CD4-positive, alpha-beta memory T cell (primary cell): Measurements from ENCODE around the gene TPP2. TPM values are rescaled to one million over a fixed set of nuclear protein-coding genes. Genes with fewer than 3 reads are reported as not detected.

ENCODE experiments used
- CTCF ChIA-PET: fragments of 350-600 bp; sonication (Branson Sonifier 250); formaldehyde crosslinking; loops from one replicate; lab custom pipeline; 2021; ENCODE audit warnings: inconsistent platforms; ENCODE audit not compliant: partially characterized antibody; lab: Charles Lee
- POLR2A ChIA-PET: fragments of 350-600 bp; sonication (Branson Sonifier 250); formaldehyde crosslinking; loops from one replicate; lab custom pipeline; 2021; ENCODE audit not compliant: partially characterized antibody; lab: Charles Lee
- DNase-seq, 5 donors: peaks; one replicate each; pipeline versions ENCODE4 v3.0.0 to v3.0.0-alpha.2; 2020 to 2022; ENCODE audit warnings: mixed read lengths in 1 of 5
- H3K27ac ChIP-seq: one replicate; pipeline ENCODE4 v1.7.0; 2013; ENCODE audit warnings: low read depth, low read length
- H3K27me3 ChIP-seq: 2 replicates; pipeline ENCODE4 v1.7.0; 2013; ENCODE audit warnings: mild to moderate bottlenecking, low read length, moderate library complexity; ENCODE audit not compliant: insufficient read depth
- H3K36me3 ChIP-seq: 2 replicates; pipeline ENCODE4 v1.7.0; 2013; ENCODE audit warnings: mild to moderate bottlenecking, low read length, moderate library complexity; ENCODE audit not compliant: insufficient read depth
- H3K4me1 ChIP-seq: 2 replicates; pipeline ENCODE4 v1.7.0; 2013; ENCODE audit warnings: mild to moderate bottlenecking, low read length, moderate library complexity; ENCODE audit not compliant: insufficient read depth
- H3K4me3 ChIP-seq, 2 donors: one replicate each; pipeline ENCODE4 v1.7.0; 2013; ENCODE audit warnings: low read length in 2 of 2, mild to moderate bottlenecking in 1 of 2
- H3K9me3 ChIP-seq, 2 donors: one replicate each; pipeline ENCODE4 v1.7.0; 2013; ENCODE audit warnings: low read length in 2 of 2, control low read depth in 1 of 2; ENCODE audit not compliant: control insufficient read depth in 1 of 2
- H3K27ac Mint-ChIP-seq, 7 donors: one replicate each; pipeline ENCODE4 v1.8.0; 2020 to 2021; ENCODE audit warnings: mixed read lengths in 7 of 7, mild to moderate bottlenecking in 6 of 7, inconsistent platforms in 3 of 7, moderate library complexity in 3 of 7
- H3K27me3 Mint-ChIP-seq, 2 donors: one replicate each; pipeline ENCODE4 v1.8.0; 2020 to 2021; ENCODE audit warnings: mixed read lengths in 2 of 2
- H3K36me3 Mint-ChIP-seq, 2 donors: one replicate each; pipeline ENCODE4 v1.8.0; 2020 to 2021; ENCODE audit warnings: mixed read lengths in 2 of 2, inconsistent platforms in 1 of 2, mild to moderate bottlenecking in 1 of 2
- H3K4me1 Mint-ChIP-seq, 4 donors: one replicate each; pipeline ENCODE4 v1.8.0; 2020 to 2021; ENCODE audit warnings: mixed read lengths in 4 of 4, mild to moderate bottlenecking in 1 of 4
- H3K4me3 Mint-ChIP-seq, 8 donors: one replicate each; pipeline ENCODE4 v1.8.0; 2020 to 2021; ENCODE audit warnings: mixed read lengths in 8 of 8, mild to moderate bottlenecking in 7 of 8, moderate library complexity in 6 of 8, inconsistent platforms in 3 of 8
- H3K9me3 Mint-ChIP-seq, 8 donors: one replicate each; pipeline ENCODE4 v1.8.0; 2020 to 2021; ENCODE audit warnings: mixed read lengths in 8 of 8, mild to moderate bottlenecking in 5 of 8, inconsistent platforms in 3 of 8, moderate library complexity in 1 of 8
- intact Hi-C: fragments of 100-400 bp; cut with micrococcal nuclease; formaldehyde crosslinking; loops from one replicate; pipeline ENCODE4 v1.15.1; 2023
- polyA plus RNA-seq, 2 donors: library from polyadenylated mRNA; unstranded; fragments of 300-500 nt; fragmentation: Illumina TruSeq; gene quantifications; one replicate each; pipeline ENCODE4 v1.2.3, GENCODE V29; 2021
- total RNA-seq, 2 experiments: library from RNA; stranded (reverse); gene quantifications; one replicate each; pipeline ENCODE4 v1.2.3, GENCODE V29; 2021

TPP2 gene
- total and polyA plus RNA-seq, 4 experiments from 2014 or later, result 42.8 to 117 (median 87.2) TPM

- Mint-ChIP-seq H3K36me3 (peaks cover 51 to 78% of the 10 kb centered on the region in 2 donors), H3K4me3 (no peak overlapping the region), H3K27me3 (no peaks in the 10 kb centered on the region), H3K9me3 (no peaks in the 10 kb centered on the region), H3K27ac (peak overlapping the region in 1 of 7 donors; percentile 80), H3K4me1 (peaks cover 0 to 14% (median 5%) of the 10 kb centered on the region in 4 donors)
- H3K9me3 ChIP-seq, result no peaks in the 10 kb centered on the region
- CTCF ChIA-PET, result interaction anchor here (0.7 to 0.8 kb wide), 2 partner anchors 16 to 20 kb away, joined by 3 read pairs; no protein-coding TSS in a partner anchor
- DNase-seq, result no peak
- H3K4me1 ChIP-seq, result no peaks in the 10 kb centered on the region
- peaks cover 48% of the 10 kb centered on the region for H3K36me3 ChIP-seq
- intact Hi-C loops, result no loop called here
- POLR2A ChIA-PET, result interaction anchor here (0.8 kb wide), 1 partner anchor 29 kb away, joined by 3 read pairs; no protein-coding TSS in a partner anchor
- H3K27ac ChIP-seq, result no peak overlapping the region
- no peak overlapping the region for H3K4me3 ChIP-seq
- no peaks in the 10 kb centered on the region for H3K27me3 ChIP-seq
Observed at GRCh38 chr13:102620516-102620915, 23.7 kb downstream of the TPP2 start.

- H3K9me3 Mint-ChIP-seq, result peaks cover 0 to 2% (median 0%) of the 10 kb centered on the region in 8 donors
- intact Hi-C loops, result loop anchor here (5.0 kb wide), 1 partner anchor 35 kb away; no protein-coding TSS in a partner anchor
- H3K27me3 ChIP-seq, result no peaks in the 10 kb centered on the region
- H3K4me1 Mint-ChIP-seq, result peaks cover 0 to 6% (median under 1%) of the 10 kb centered on the region in 4 donors
- H3K4me1 ChIP-seq, result no peaks in the 10 kb centered on the region
- H3K27ac ChIP-seq, result no peak overlapping the region
- H3K36me3 Mint-ChIP-seq, result peaks cover 40 to 78% of the 10 kb centered on the region in 2 donors
- H3K27ac Mint-ChIP-seq, result no peak overlapping the region
- no peak for DNase-seq
- no peak overlapping the region for H3K4me3 ChIP-seq
- H3K36me3 ChIP-seq, result peaks cover 52% of the 10 kb centered on the region
- no peaks in the 10 kb centered on the region for H3K27me3 Mint-ChIP-seq
- ChIA-PET POLR2A (interaction anchor here (1.0 kb wide), 1 partner anchor 23 kb away, joined by 3 read pairs; no protein-coding TSS in a partner anchor), CTCF (interaction anchor here (0.6 to 1.0 kb wide), 6 partner anchors 10 to 243 kb away, joined by 3 to 5 read pairs (median 3); no protein-coding TSS in a partner anchor)
- H3K4me3 Mint-ChIP-seq, result no peak overlapping the region
- H3K9me3 ChIP-seq, result no peaks in the 10 kb centered on the region
Observed at GRCh38 chr13:102626928-102627327, 30.1 kb downstream of the TPP2 start.

GRCh38 chr13:102628559-102628958 is 31.8 kb downstream of the TPP2 start:
- Mint-ChIP-seq H3K9me3 (peaks cover 0 to 2% (median 0%) of the 10 kb centered on the region in 8 donors), H3K4me3 (no peak overlapping the region), H3K27me3 (no peaks in the 10 kb centered on the region), H3K27ac (peak overlapping the region in 3 of 7 donors; percentile 14 to 59 (median 55)), H3K36me3 (peaks cover 37 to 77% of the 10 kb centered on the region in 2 donors), H3K4me1 (peaks cover 0 to 6% (median under 1%) of the 10 kb centered on the region in 4 donors)
- Histone ChIP-seq H3K9me3 (no peaks in the 10 kb centered on the region), H3K4me3 (no peak overlapping the region), H3K36me3 (peaks cover 54% of the 10 kb centered on the region), H3K27ac (no peak overlapping the region), H3K4me1 (no peaks in the 10 kb centered on the region), H3K27me3 (no peaks in the 10 kb centered on the region)
- ChIA-PET CTCF (no interaction called here), POLR2A (no interaction called here)
- intact Hi-C loops, result loop anchor here (5.0 kb wide), 1 partner anchor 36 kb away; no protein-coding TSS in a partner anchor
- no peak for DNase-seq

- DNase-seq, result no peak
- H3K4me1 Mint-ChIP-seq, result peaks cover 0 to 8% (median 1%) of the 10 kb centered on the region in 4 donors
- ChIA-PET CTCF (interaction anchor here (1.0 kb wide), 1 partner anchor 20 kb away, joined by 3 read pairs; no protein-coding TSS in a partner anchor), POLR2A (interaction anchor here (0.9 to 1.7 kb wide), 2 partner anchors 39 to 215 kb away, joined by 3 to 5 read pairs; no protein-coding TSS in a partner anchor)
- H3K27me3 Mint-ChIP-seq, result no peaks in the 10 kb centered on the region
- peaks cover 0 to 2% (median 0%) of the 10 kb centered on the region in 8 donors for H3K9me3 Mint-ChIP-seq
- no peak overlapping the region for H3K27ac ChIP-seq
- H3K27me3 ChIP-seq, result no peaks in the 10 kb centered on the region
- H3K4me1 ChIP-seq, result no peaks in the 10 kb centered on the region
- H3K9me3 ChIP-seq, result no peaks in the 10 kb centered on the region
- H3K4me3 Mint-ChIP-seq, result no peak overlapping the region
- no peak overlapping the region for H3K4me3 ChIP-seq
- H3K27ac Mint-ChIP-seq, result peak overlapping the region in 1 of 7 donors; percentile 37
- H3K36me3 ChIP-seq, result peaks cover 73% of the 10 kb centered on the region
- H3K36me3 Mint-ChIP-seq, result peaks cover 53 to 86% of the 10 kb centered on the region in 2 donors
- intact Hi-C loops, result loop anchor here (2.0 kb wide), 1 partner anchor 14 kb away; no protein-coding TSS in a partner anchor
Observed at GRCh38 chr13:102631198-102631597, 34.4 kb downstream of the TPP2 start.

GRCh38 chr13:102638741-102639140 is 42.0 kb downstream of the TPP2 start:
- no peak for DNase-seq
- H3K27ac ChIP-seq, result no peak overlapping the region
- Mint-ChIP-seq H3K27ac (peak overlapping the region in 2 of 7 donors; percentile 47 to 56), H3K36me3 (peaks cover 68 to 94% of the 10 kb centered on the region in 2 donors), H3K4me3 (no peak overlapping the region), H3K9me3 (no peaks in the 10 kb centered on the region), H3K4me1 (peaks cover 0 to 4% (median under 1%) of the 10 kb centered on the region in 4 donors), H3K27me3 (no peaks in the 10 kb centered on the region)
- H3K9me3 ChIP-seq, result no peaks in the 10 kb centered on the region
- H3K4me3 ChIP-seq, result no peak overlapping the region
- intact Hi-C loops, result no loop called here
- ChIA-PET POLR2A (interaction anchor here (5.1 kb wide), 1 partner anchor 47 kb away, joined by 18 read pairs; no protein-coding TSS in a partner anchor), CTCF (interaction anchor here (1.1 to 1.3 kb wide), 2 partner anchors 14 to 60 kb away, joined by 3 to 4 read pairs; no protein-coding TSS in a partner anchor)
- H3K36me3 ChIP-seq, result peaks cover 72% of the 10 kb centered on the region
- H3K4me1 ChIP-seq, result no peaks in the 10 kb centered on the region
- no peaks in the 10 kb centered on the region for H3K27me3 ChIP-seq

GRCh38 chr13:102642029-102642428 is 45.2 kb downstream of the TPP2 start:
- Mint-ChIP-seq H3K27me3 (no peaks in the 10 kb centered on the region), H3K27ac (peak overlapping the region in 2 of 7 donors; percentile 9 to 19), H3K9me3 (no peaks in the 10 kb centered on the region), H3K36me3 (peaks cover 45 to 89% of the 10 kb centered on the region in 2 donors), H3K4me3 (no peak overlapping the region), H3K4me1 (peaks cover 0 to 2% (median 0%) of the 10 kb centered on the region in 4 donors)
- ChIA-PET CTCF (interaction anchor here (1.1 to 4.3 kb wide), 2 partner anchors 48 to 50 kb away, joined by 4 to 21 read pairs; no protein-coding TSS in a partner anchor), POLR2A (no interaction called here)
- H3K27me3 ChIP-seq, result no peaks in the 10 kb centered on the region
- no peak overlapping the region for H3K4me3 ChIP-seq
- no peak overlapping the region for H3K27ac ChIP-seq
- no peaks in the 10 kb centered on the region for H3K9me3 ChIP-seq
- no peak for DNase-seq
- no peaks in the 10 kb centered on the region for H3K4me1 ChIP-seq
- intact Hi-C loops, result no loop called here
- peaks cover 61% of the 10 kb centered on the region for H3K36me3 ChIP-seq

GRCh38 chr13:102642475-102642874 is 45.7 kb downstream of the TPP2 start:
- H3K4me1 Mint-ChIP-seq, result peaks cover 0 to 2% (median 0%) of the 10 kb centered on the region in 4 donors
- no peak overlapping the region for H3K27ac ChIP-seq
- H3K4me3 Mint-ChIP-seq, result no peak overlapping the region
- H3K36me3 ChIP-seq, result peaks cover 60% of the 10 kb centered on the region
- H3K27me3 ChIP-seq, result no peaks in the 10 kb centered on the region
- no peaks in the 10 kb centered on the region for H3K4me1 ChIP-seq
- no peaks in the 10 kb centered on the region for H3K9me3 Mint-ChIP-seq
- intact Hi-C loops, result no loop called here
- peak overlapping the region in 1 of 7 donors; percentile 29 for H3K27ac Mint-ChIP-seq
- DNase-seq, result no peak
- CTCF ChIA-PET, result interaction anchor here (0.7 to 4.3 kb wide), 2 partner anchors 51 to 239 kb away, joined by 3 to 21 read pairs; no protein-coding TSS in a partner anchor
- H3K36me3 Mint-ChIP-seq, result peaks cover 43 to 88% of the 10 kb centered on the region in 2 donors
- H3K4me3 ChIP-seq, result no peak overlapping the region
- H3K9me3 ChIP-seq, result no peaks in the 10 kb centered on the region
- no peaks in the 10 kb centered on the region for H3K27me3 Mint-ChIP-seq
- POLR2A ChIA-PET, result interaction anchor here (0.9 kb wide), 1 partner anchor 36 kb away, joined by 3 read pairs; no protein-coding TSS in a partner anchor
